MCF 10A (cell line): ENCODE measurements around the gene AP1G2. TPM values are rescaled to one million over a fixed set of nuclear protein-coding genes. Genes with fewer than 3 reads are reported as not detected.
"Not testable (repeated sequence)": the region's sequence is repeated elsewhere in the genome, so short reads cannot be mapped to it uniquely, and the experiment has no call there.

Experiments used
- BruUV-seq: library from RNA; stranded (reverse); fragments of 400-500 nt; replicated peaks from 2 replicates; lab custom pipeline; 2021; lab: Mats Ljungman, UMichigan
- CTCF ChIA-PET: fragments of 300-600 bp; sonication (Branson Sonifier 250); formaldehyde crosslinking; extraction: SDS; loops from one replicate; lab custom pipeline; 2021; ENCODE audit warnings: antibody characterized with exemption, inconsistent platforms; lab: Yijun Ruan, JAX
- POLR2A ChIA-PET: fragments of 300-600, 350-650 bp; sonication (Branson Sonifier 250); formaldehyde crosslinking; extraction: SDS; loops from one replicate; lab custom pipeline; 2020; ENCODE audit warnings: antibody characterized with exemption, inconsistent platforms; lab: Yijun Ruan, JAX
- DNase-seq: peaks from one replicate; pipeline ENCODE4 v3.0.0-alpha.2; 2018; ENCODE audit not compliant: unreplicated experiment
- H3K27ac Mint-ChIP-seq: one replicate; pipeline ENCODE4 v1.8.0; 2022; ENCODE audit warnings: mild to moderate bottlenecking, low read depth, mixed read lengths; ENCODE audit not compliant: unreplicated experiment
- H3K27me3 Mint-ChIP-seq: one replicate; pipeline ENCODE4 v1.8.0; 2022; ENCODE audit warnings: mixed read lengths; ENCODE audit not compliant: insufficient read depth, unreplicated experiment
- H3K36me3 Mint-ChIP-seq: one replicate; pipeline ENCODE4 v1.8.0; 2022; ENCODE audit warnings: mild to moderate bottlenecking, moderate library complexity, mixed read lengths; ENCODE audit not compliant: insufficient read depth, unreplicated experiment
- H3K4me1 Mint-ChIP-seq: one replicate; pipeline ENCODE4 v1.8.0; 2022; ENCODE audit warnings: mixed read lengths; ENCODE audit not compliant: insufficient read depth, unreplicated experiment
- H3K4me3 Mint-ChIP-seq: one replicate; pipeline ENCODE4 v1.8.0; 2022; ENCODE audit warnings: mild to moderate bottlenecking, moderate library complexity, mixed read lengths; ENCODE audit not compliant: unreplicated experiment
- H3K9me3 Mint-ChIP-seq: one replicate; pipeline ENCODE4 v1.8.0; 2022; ENCODE audit warnings: mixed read lengths; ENCODE audit not compliant: unreplicated experiment
- CTCF ChIP-seq: fragments of 200-600 bp; IDR thresholded peaks from one replicate; pipeline ENCODE4 v1.8.0; 2022; ENCODE audit warnings: antibody characterized with exemption, mild to moderate bottlenecking; ENCODE audit not compliant: unreplicated experiment
- intact Hi-C: fragments of 100-400 bp; cut with micrococcal nuclease; formaldehyde crosslinking; loops from 2 replicates; pipeline ENCODE4 v1.14.1; 2022
- total RNA-seq: library from RNA; stranded (reverse); gene quantifications from 2 replicates; pipeline ENCODE4 v1.2.3, GENCODE V29; 2022

AP1G2 gene
- total RNA-seq, 1 experiment from 2014 or later = 89.2 TPM

GRCh38 chr14:23588884-23589598 is 21.4 kb upstream of the AP1G2 start:
- H3K27me3 Mint-ChIP-seq = no peaks in the 10 kb centered on the region
- CTCF ChIA-PET = interaction anchor here (0.5 to 4.6 kb wide), 33 partner anchors 8 to 740 kb away, joined by 3 to 45 read pairs (median 4); no protein-coding TSS in a partner anchor
- H3K9me3 Mint-ChIP-seq = peaks cover 10% of the 10 kb centered on the region
- TF ChIP-seq CTCF = peak; percentile 74
- H3K27ac Mint-ChIP-seq = no peak overlapping the region
- H3K4me1 Mint-ChIP-seq = no peaks in the 10 kb centered on the region
- H3K36me3 Mint-ChIP-seq = no peaks in the 10 kb centered on the region
- POLR2A ChIA-PET = interaction anchor here (1.4 to 2.1 kb wide), 2 partner anchors 43 to 322 kb away, joined by 6 to 11 read pairs; no protein-coding TSS in a partner anchor
- peak; percentile 84 for DNase-seq
- intact Hi-C loops = loop anchor here (1.0 to 5.0 kb wide), 3 partner anchors 138 to 342 kb away; no protein-coding TSS in a partner anchor
- BruUV-seq = no TSS peak
- no peak overlapping the region for H3K4me3 Mint-ChIP-seq

GRCh38 chr14:23584527-23585203 is 17.1 kb upstream of the AP1G2 start:
- not testable (repeated sequence) for H3K9me3 Mint-ChIP-seq

GRCh38 chr14:23583761-23584526 is 16.4 kb upstream of the AP1G2 start:
- H3K27me3 Mint-ChIP-seq, intact Hi-C loops, H3K4me3 Mint-ChIP-seq, H3K36me3 Mint-ChIP-seq, POLR2A ChIA-PET, BruUV-seq, H3K27ac Mint-ChIP-seq, H3K4me1 Mint-ChIP-seq, H3K9me3 Mint-ChIP-seq, DNase-seq: not testable (repeated sequence)
- CTCF ChIA-PET = interaction anchor here (1.3 to 1.8 kb wide), 4 partner anchors 24 to 326 kb away, joined by 3 to 6 read pairs (median 5); no protein-coding TSS in a partner anchor

More at GRCh38 chr14:23584527-23585203, 17.1 kb upstream of the AP1G2 start:
- H3K27ac Mint-ChIP-seq, H3K4me3 Mint-ChIP-seq, H3K27me3 Mint-ChIP-seq, H3K4me1 Mint-ChIP-seq, BruUV-seq, H3K36me3 Mint-ChIP-seq, DNase-seq: not testable (repeated sequence)
- CTCF ChIA-PET = interaction anchor here (1.3 to 1.8 kb wide), 2 partner anchors 48 to 326 kb away, joined by 3 to 5 read pairs; no protein-coding TSS in a partner anchor
- intact Hi-C loops = loop anchor here (5.0 kb wide), 1 partner anchor 143 kb away; no protein-coding TSS in a partner anchor
- POLR2A ChIA-PET = interaction anchor here (1.4 kb wide), 1 partner anchor 16 kb away, joined by 3 read pairs; no protein-coding TSS in a partner anchor

- no peak for TF ChIP-seq CTCF
- CTCF ChIA-PET = interaction anchor here (0.6 to 1.8 kb wide), 8 partner anchors 15 to 326 kb away, joined by 3 to 6 read pairs (median 3); no protein-coding TSS in a partner anchor
- no peaks in the 10 kb centered on the region for H3K9me3 Mint-ChIP-seq
- POLR2A ChIA-PET = no interaction called here
- DNase-seq = no peak
- no peak overlapping the region for H3K27ac Mint-ChIP-seq
- H3K4me1 Mint-ChIP-seq = no peaks in the 10 kb centered on the region
- intact Hi-C loops = no loop called here
- no TSS peak for BruUV-seq
- no peak overlapping the region for H3K4me3 Mint-ChIP-seq
- H3K36me3 Mint-ChIP-seq = no peaks in the 10 kb centered on the region
- peaks cover 14% of the 10 kb centered on the region for H3K27me3 Mint-ChIP-seq
These were observed 15.5 kb upstream of the AP1G2 start for GRCh38 chr14:23582906-23583760.
